OCI-LY1 (cell line): ENCODE results near the gene MCCC2.

Experiments used
- H2AFZ ChIP-seq: fragments of 200-600 bp; sonication (generic), shearing (Covaris generic); 2 replicates; pipeline ENCODE4 v1.6.0; 2014; ENCODE audit warnings: antibody characterized with exemption, mild to moderate bottlenecking, low read length
- H3F3A ChIP-seq: fragments of 200-600 bp; sonication (generic), shearing (Covaris generic); 2 replicates; pipeline ENCODE4 v1.6.0; 2014; ENCODE audit warnings: mild to moderate bottlenecking, antibody characterized with exemption, low read length, moderate library complexity; ENCODE audit not compliant: insufficient read depth
- H3K27ac ChIP-seq: fragments of 200-600 bp; sonication (generic); 2 replicates; pipeline ENCODE4 v1.5.1; 2014; ENCODE audit warnings: low read length, mixed run types, mild to moderate bottlenecking, low read depth; ENCODE audit not compliant: poor library complexity, severe bottlenecking
- H3K27me3 ChIP-seq: fragments of 200-600 bp; sonication (generic); 2 replicates; pipeline ENCODE4 v1.6.0; 2014; ENCODE audit warnings: antibody characterized with exemption, mild to moderate bottlenecking, low read length, moderate library complexity; ENCODE audit not compliant: insufficient read depth
- H3K36me3 ChIP-seq: fragments of 200-600 bp; sonication (generic); 2 replicates; pipeline ENCODE4 v1.6.1; 2014; ENCODE audit warnings: mild to moderate bottlenecking, antibody characterized with exemption, low read length, moderate library complexity, mixed read lengths; ENCODE audit not compliant: insufficient read depth
- H3K4me1 ChIP-seq: fragments of 200-600 bp; sonication (generic); 2 replicates; pipeline ENCODE4 v1.5.1; 2014; ENCODE audit warnings: mild to moderate bottlenecking, low read length, moderate library complexity; ENCODE audit not compliant: insufficient read depth, severe bottlenecking
- H3K4me2 ChIP-seq: fragments of 200-600 bp; sonication (generic), shearing (Covaris generic); 2 replicates; pipeline ENCODE4 v1.6.1; 2014; ENCODE audit warnings: low read length
- H3K4me3 ChIP-seq: fragments of 200-600 bp; sonication (generic); 2 replicates; pipeline ENCODE4 v1.5.1; 2014; ENCODE audit warnings: low read length, low read depth, mild to moderate bottlenecking, mixed read lengths; ENCODE audit not compliant: poor library complexity, severe bottlenecking
- H3K79me2 ChIP-seq: fragments of 200-600 bp; shearing (Covaris generic); 2 replicates; pipeline ENCODE4 v1.6.1; 2016; ENCODE audit warnings: mixed run types, low read length, mixed read lengths; ENCODE audit not compliant: insufficient read depth
- H3K9ac ChIP-seq: fragments of 200-600 bp; sonication (generic), shearing (Covaris generic); 2 replicates; pipeline ENCODE4 v1.6.1; 2014; ENCODE audit warnings: mild to moderate bottlenecking, low read length, mixed read lengths
- H3K9me2 ChIP-seq: fragments of 200-600 bp; sonication (generic), shearing (Covaris generic); 2 replicates; pipeline ENCODE4 v1.6.1; 2014; ENCODE audit warnings: low read depth, mild to moderate bottlenecking, low read length, mixed read lengths
- H3K9me3 ChIP-seq: fragments of 200-600 bp; shearing (Covaris generic); 2 replicates; pipeline ENCODE4 v1.6.1; 2014; ENCODE audit warnings: low read length, mixed read lengths
- H4K20me1 ChIP-seq: fragments of 200-600 bp; sonication (generic), shearing (Covaris generic); 2 replicates; pipeline ENCODE4 v1.6.0; 2016; ENCODE audit warnings: mild to moderate bottlenecking, low read length; ENCODE audit not compliant: insufficient read depth
- CTCF ChIP-seq: fragments of 200-600 bp; sonication (generic), shearing (Covaris generic); IDR thresholded peaks from 2 replicates; pipeline ENCODE4 v1.5.1; 2017; ENCODE audit warnings: mild to moderate bottlenecking, antibody characterized with exemption, low read length, moderate library complexity, mixed read lengths
- EZH2 ChIP-seq: fragments of 200-600 bp; sonication (generic), shearing (Covaris generic); IDR thresholded peaks from 2 replicates; pipeline ENCODE4 v1.8.0; 2017; ENCODE audit warnings: borderline replicate concordance, mixed run types, mild to moderate bottlenecking, antibody characterized with exemption, low read length, moderate library complexity, mixed read lengths

The MCCC2 gene

DNA sequence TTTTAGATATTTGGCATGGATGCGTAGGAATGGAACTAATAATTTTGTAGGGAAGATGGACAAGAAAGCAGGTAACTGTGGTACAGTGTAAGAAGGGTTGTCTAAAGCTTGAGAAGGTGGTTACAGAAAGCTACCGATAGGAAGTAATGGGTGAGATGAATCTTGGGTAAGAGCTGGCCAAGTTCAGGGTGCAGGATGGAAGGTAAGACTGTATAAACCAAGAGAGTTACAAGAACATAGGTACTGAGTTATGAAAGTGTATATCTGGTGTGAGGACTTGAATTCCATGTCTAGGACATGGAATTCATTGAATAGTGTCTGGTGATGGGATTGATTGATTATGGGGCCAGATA, 1.4 kb downstream of the MCCC2 start:
- Histone ChIP-seq H3K9me2 (no peaks in the 10 kb centered on the region), H3K4me1 (peaks cover 34% of the 10 kb centered on the region), H3K36me3 (peaks cover 5% of the 10 kb centered on the region), H3K27ac (no peak overlapping the region), H3K9ac (no peak overlapping the region), H4K20me1 (no peaks in the 10 kb centered on the region), H3K27me3 (no peaks in the 10 kb centered on the region), H3K9me3 (no peaks in the 10 kb centered on the region), H3K4me3 (peak overlapping the region; percentile 66), H3F3A (no peaks in the 10 kb centered on the region), H3K4me2 (peak overlapping the region; percentile 91), H2AFZ (no peak overlapping the region), H3K79me2 (peaks cover 40% of the 10 kb centered on the region)
- TF ChIP-seq EZH2 (no peak), CTCF (no peak)

- H3K79me2 ChIP-seq: peaks cover 40% of the 10 kb centered on the region
- no peaks in the 10 kb centered on the region for H4K20me1 ChIP-seq
- peaks cover 34% of the 10 kb centered on the region for H3K4me1 ChIP-seq
- H3K36me3 ChIP-seq: peaks cover 8% of the 10 kb centered on the region
- H3K9me3 ChIP-seq: no peaks in the 10 kb centered on the region
- no peak overlapping the region for H3K4me3 ChIP-seq
- no peaks in the 10 kb centered on the region for H3K27me3 ChIP-seq
- H3F3A ChIP-seq: no peaks in the 10 kb centered on the region
- no peaks in the 10 kb centered on the region for H3K9me2 ChIP-seq
- no peak overlapping the region for H3K27ac ChIP-seq
- peak overlapping the region; percentile 91 for H3K4me2 ChIP-seq
- no peak overlapping the region for H3K9ac ChIP-seq
- no peak overlapping the region for H2AFZ ChIP-seq
- TF ChIP-seq CTCF: no peak
- TF ChIP-seq EZH2: no peak
These were observed 2.8 kb downstream of the MCCC2 start for GRCh38 chr5:71589903-71590302.

- Histone ChIP-seq H3K4me3 (no peak overlapping the region), H3K9me2 (no peaks in the 10 kb centered on the region), H3K9ac (no peak overlapping the region), H4K20me1 (no peaks in the 10 kb centered on the region), H3K27ac (no peak overlapping the region), H3K36me3 (peaks cover 14% of the 10 kb centered on the region), H3K79me2 (peaks cover 40% of the 10 kb centered on the region), H3K27me3 (no peaks in the 10 kb centered on the region), H3F3A (no peaks in the 10 kb centered on the region), H3K9me3 (no peaks in the 10 kb centered on the region), H3K4me2 (no peak overlapping the region), H3K4me1 (peaks cover 34% of the 10 kb centered on the region), H2AFZ (no peak overlapping the region)
- no peak for TF ChIP-seq CTCF
- no peak for TF ChIP-seq EZH2
These were observed 4.0 kb downstream of the MCCC2 start for GRCh38 chr5:71591100-71591499.
